MCF 10A (cell line): ENCODE measurements around the gene TXNDC2. TPM values are rescaled to one million over a fixed set of nuclear protein-coding genes. Genes with fewer than 3 reads are reported as not detected.
A peak's percentile ranks its signal among the peaks of the same experiment; 100 is the strongest.

ENCODE experiments used
- BruUV-seq: library from RNA; stranded (reverse); fragments of 400-500 nt; replicated peaks from 2 replicates; lab custom pipeline; 2021; lab: Mats Ljungman, UMichigan
- CTCF ChIA-PET: fragments of 300-600 bp; sonication (Branson Sonifier 250); formaldehyde crosslinking; extraction: SDS; loops from one replicate; lab custom pipeline; 2021; ENCODE audit warnings: antibody characterized with exemption, inconsistent platforms; lab: Yijun Ruan, JAX
- POLR2A ChIA-PET: fragments of 300-600, 350-650 bp; sonication (Branson Sonifier 250); formaldehyde crosslinking; extraction: SDS; loops from one replicate; lab custom pipeline; 2020; ENCODE audit warnings: antibody characterized with exemption, inconsistent platforms; lab: Yijun Ruan, JAX
- DNase-seq: peaks from one replicate; pipeline ENCODE4 v3.0.0-alpha.2; 2018; ENCODE audit not compliant: unreplicated experiment
- H3K27ac Mint-ChIP-seq: one replicate; pipeline ENCODE4 v1.8.0; 2022; ENCODE audit warnings: mild to moderate bottlenecking, low read depth, mixed read lengths; ENCODE audit not compliant: unreplicated experiment
- H3K27me3 Mint-ChIP-seq: one replicate; pipeline ENCODE4 v1.8.0; 2022; ENCODE audit warnings: mixed read lengths; ENCODE audit not compliant: insufficient read depth, unreplicated experiment
- H3K36me3 Mint-ChIP-seq: one replicate; pipeline ENCODE4 v1.8.0; 2022; ENCODE audit warnings: mild to moderate bottlenecking, moderate library complexity, mixed read lengths; ENCODE audit not compliant: insufficient read depth, unreplicated experiment
- H3K4me1 Mint-ChIP-seq: one replicate; pipeline ENCODE4 v1.8.0; 2022; ENCODE audit warnings: mixed read lengths; ENCODE audit not compliant: insufficient read depth, unreplicated experiment
- H3K4me3 Mint-ChIP-seq: one replicate; pipeline ENCODE4 v1.8.0; 2022; ENCODE audit warnings: mild to moderate bottlenecking, moderate library complexity, mixed read lengths; ENCODE audit not compliant: unreplicated experiment
- H3K9me3 Mint-ChIP-seq: one replicate; pipeline ENCODE4 v1.8.0; 2022; ENCODE audit warnings: mixed read lengths; ENCODE audit not compliant: unreplicated experiment
- CTCF ChIP-seq: fragments of 200-600 bp; IDR thresholded peaks from one replicate; pipeline ENCODE4 v1.8.0; 2022; ENCODE audit warnings: antibody characterized with exemption, mild to moderate bottlenecking; ENCODE audit not compliant: unreplicated experiment
- intact Hi-C: fragments of 100-400 bp; cut with micrococcal nuclease; formaldehyde crosslinking; loops from 2 replicates; pipeline ENCODE4 v1.14.1; 2022
- total RNA-seq: library from RNA; stranded (reverse); gene quantifications from 2 replicates; pipeline ENCODE4 v1.2.3, GENCODE V29; 2022

Gene TXNDC2
- total RNA-seq, 1 experiment from 2014 or later: not detected

- Mint-ChIP-seq H3K36me3 (peaks cover 6% of the 10 kb centered on the region), H3K4me1 (peaks cover 35% of the 10 kb centered on the region), H3K4me3 (no peak overlapping the region), H3K27me3 (no peaks in the 10 kb centered on the region), H3K9me3 (no peaks in the 10 kb centered on the region), H3K27ac (peak overlapping the region; percentile 46)
- no TSS peak for BruUV-seq
- CTCF ChIA-PET: interaction anchor here (0.6 to 0.7 kb wide), 3 partner anchors 38 to 1642 kb away, joined by 4 to 9 read pairs (median 5); no protein-coding TSS in a partner anchor
- POLR2A ChIA-PET: interaction anchor here (1.2 to 5.2 kb wide), 3 partner anchors 9 to 78 kb away, joined by 4 to 57 read pairs (median 5); partner anchors contain the start of gene VAPA
- no peak for TF ChIP-seq CTCF
- intact Hi-C loops: no loop called here
- no peak for DNase-seq
Observed at GRCh38 chr18:9926977-9927376, 41.2 kb downstream of the TXNDC2 start.

- H3K9me3 Mint-ChIP-seq: no peaks in the 10 kb centered on the region
- peaks cover 8% of the 10 kb centered on the region for H3K36me3 Mint-ChIP-seq
- peaks cover 41% of the 10 kb centered on the region for H3K4me1 Mint-ChIP-seq
- intact Hi-C loops: no loop called here
- no peak overlapping the region for H3K4me3 Mint-ChIP-seq
- no peak for DNase-seq
- no TSS peak for BruUV-seq
- ChIA-PET POLR2A (interaction anchor here (5.2 kb wide), 1 partner anchor 13 kb away, joined by 57 read pairs; the partner anchor contains the start of gene VAPA), CTCF (interaction anchor here (0.6 to 0.7 kb wide), 3 partner anchors 38 to 1643 kb away, joined by 4 to 9 read pairs (median 5); no protein-coding TSS in a partner anchor)
- H3K27me3 Mint-ChIP-seq: no peaks in the 10 kb centered on the region
- no peak for TF ChIP-seq CTCF
- H3K27ac Mint-ChIP-seq: peak overlapping the region; percentile 46
Observed at GRCh38 chr18:9927392-9928063, 41.8 kb downstream of the TXNDC2 start.

GRCh38 chr18:9928646-9929259, 43.0 kb downstream of the TXNDC2 start:
- DNase-seq: peak; percentile 39
- peaks cover 42% of the 10 kb centered on the region for H3K4me1 Mint-ChIP-seq
- intact Hi-C loops: no loop called here
- no peaks in the 10 kb centered on the region for H3K27me3 Mint-ChIP-seq
- BruUV-seq: no TSS peak
- H3K9me3 Mint-ChIP-seq: no peaks in the 10 kb centered on the region
- no peak overlapping the region for H3K4me3 Mint-ChIP-seq
- peak overlapping the region; percentile 57 for H3K27ac Mint-ChIP-seq
- TF ChIP-seq CTCF: no peak
- POLR2A ChIA-PET: interaction anchor here (1.0 to 1.9 kb wide), 5 partner anchors 10 to 59 kb away, joined by 3 to 10 read pairs (median 3); partner anchors contain the start of gene VAPA
- CTCF ChIA-PET: interaction anchor here (1.0 kb wide), 1 partner anchor 10 kb away, joined by 4 read pairs; no protein-coding TSS in a partner anchor
- peaks cover 19% of the 10 kb centered on the region for H3K36me3 Mint-ChIP-seq

GRCh38 chr18:9930299-9930884, 44.6 kb downstream of the TXNDC2 start:
- H3K27ac Mint-ChIP-seq: no peak overlapping the region
- TF ChIP-seq CTCF: no peak
- CTCF ChIA-PET: interaction anchor here (0.6 kb wide), 1 partner anchor 354 kb away, joined by 3 read pairs; no protein-coding TSS in a partner anchor
- DNase-seq: no peak
- no peaks in the 10 kb centered on the region for H3K9me3 Mint-ChIP-seq
- intact Hi-C loops: no loop called here
- no peaks in the 10 kb centered on the region for H3K27me3 Mint-ChIP-seq
- peaks cover 40% of the 10 kb centered on the region for H3K4me1 Mint-ChIP-seq
- no TSS peak for BruUV-seq
- no peak overlapping the region for H3K4me3 Mint-ChIP-seq
- POLR2A ChIA-PET: interaction anchor here (1.0 kb wide), 1 partner anchor 15 kb away, joined by 3 read pairs; no protein-coding TSS in a partner anchor
- peaks cover 28% of the 10 kb centered on the region for H3K36me3 Mint-ChIP-seq
